ENCODE measurements around the gene USH1G. TPM values are rescaled to one million over a fixed set of nuclear protein-coding genes. Genes with fewer than 3 reads are reported as not detected.

Gene USH1G
- polyA plus RNA-seq, 3 donors from 2014 or later: not detected

- H3K4me1 Mint-ChIP-seq: peaks cover 3 to 5% of the 10 kb centered on the region in 2 donors
- H3K27ac Mint-ChIP-seq: peak overlapping the region in 1 of 6 donors; percentile 0
- no peaks in the 10 kb centered on the region for H3K9me3 Mint-ChIP-seq
- no peaks in the 10 kb centered on the region for H3K36me3 Mint-ChIP-seq
- peaks cover 0 to 3% (median 1%) of the 10 kb centered on the region in 3 donors for H3K27me3 Mint-ChIP-seq (ENCODE audit: low read depth in 3 of 3)
- H3K4me3 Mint-ChIP-seq: peak overlapping the region in 1 of 5 donors; percentile 35
- peak; percentile 77 to 80 (median 78) for DNase-seq
Observed at GRCh38 chr17:74961657-74962350, 38.7 kb upstream of the USH1G start.

- H3K27me3 Mint-ChIP-seq (ENCODE audit: low read depth in 3 of 3): peaks cover 0 to 3% (median 0%) of the 10 kb centered on the region in 3 donors
- peak overlapping the region in 1 of 6 donors; percentile 46 for H3K27ac Mint-ChIP-seq
- no peaks in the 10 kb centered on the region for H3K36me3 Mint-ChIP-seq
- peaks cover 3 to 5% of the 10 kb centered on the region in 2 donors for H3K4me1 Mint-ChIP-seq
- no peak overlapping the region for H3K4me3 Mint-ChIP-seq
- no peaks in the 10 kb centered on the region for H3K9me3 Mint-ChIP-seq
- DNase-seq: peak in 2 of 3 donors; percentile 7 to 12
Observed at GRCh38 chr17:74960570-74961342, 37.7 kb upstream of the USH1G start.

- Mint-ChIP-seq H3K36me3 (no peaks in the 10 kb centered on the region), H3K27ac (peak overlapping the region in 1 of 6 donors; percentile 46), H3K9me3 (no peaks in the 10 kb centered on the region), H3K4me1 (peaks cover 3 to 5% of the 10 kb centered on the region in 2 donors), H3K27me3 (ENCODE audit: low read depth in 3 of 3) (peaks cover 0 to 3% (median 2%) of the 10 kb centered on the region in 3 donors), H3K4me3 (no peak overlapping the region)
- DNase-seq: no peak
Observed at GRCh38 chr17:74959826-74960515, 36.9 kb upstream of the USH1G start.

- peak; percentile 63 to 70 (median 66) for DNase-seq
- Mint-ChIP-seq H3K4me1 (peaks cover 3 to 5% of the 10 kb centered on the region in 2 donors), H3K36me3 (no peaks in the 10 kb centered on the region), H3K4me3 (no peak overlapping the region), H3K27me3 (ENCODE audit: low read depth in 3 of 3) (peaks cover 0 to 3% (median 3%) of the 10 kb centered on the region in 3 donors), H3K9me3 (no peaks in the 10 kb centered on the region), H3K27ac (no peak overlapping the region)
Observed at GRCh38 chr17:74957935-74958740, 35.1 kb upstream of the USH1G start.

- Mint-ChIP-seq H3K27ac (no peak overlapping the region), H3K36me3 (no peaks in the 10 kb centered on the region), H3K4me1 (no peaks in the 10 kb centered on the region), H3K4me3 (no peak overlapping the region), H3K9me3 (no peaks in the 10 kb centered on the region), H3K27me3 (ENCODE audit: low read depth in 3 of 3) (peaks cover under 1 to 3% (median 3%) of the 10 kb centered on the region in 3 donors)
- no peak for DNase-seq
Observed at GRCh38 chr17:74956093-74956492, 33.0 kb upstream of the USH1G start.

- Mint-ChIP-seq H3K9me3 (no peaks in the 10 kb centered on the region), H3K36me3 (no peaks in the 10 kb centered on the region), H3K27ac (no peak overlapping the region), H3K4me3 (no peak overlapping the region), H3K27me3 (ENCODE audit: low read depth in 3 of 3) (peaks cover 1 to 3% (median 2%) of the 10 kb centered on the region in 3 donors), H3K4me1 (no peaks in the 10 kb centered on the region)
- DNase-seq: no peak
Observed at GRCh38 chr17:74954665-74955421, 31.8 kb upstream of the USH1G start.

- H3K4me1 Mint-ChIP-seq: no peaks in the 10 kb centered on the region
- H3K36me3 Mint-ChIP-seq: no peaks in the 10 kb centered on the region
- H3K27me3 Mint-ChIP-seq (ENCODE audit: low read depth in 3 of 3): peaks cover 0 to 3% (median 2%) of the 10 kb centered on the region in 3 donors
- no peak for DNase-seq
- H3K27ac Mint-ChIP-seq: no peak overlapping the region
- no peak overlapping the region for H3K4me3 Mint-ChIP-seq
- H3K9me3 Mint-ChIP-seq: no peaks in the 10 kb centered on the region
Observed at GRCh38 chr17:74954115-74954514, 31.1 kb upstream of the USH1G start.

- Mint-ChIP-seq H3K4me3 (no peak overlapping the region), H3K36me3 (no peaks in the 10 kb centered on the region), H3K4me1 (no peaks in the 10 kb centered on the region), H3K27me3 (ENCODE audit: low read depth in 3 of 3) (peaks cover 0 to 3% (median 2%) of the 10 kb centered on the region in 3 donors), H3K27ac (no peak overlapping the region), H3K9me3 (no peaks in the 10 kb centered on the region)
- DNase-seq: no peak
Observed at GRCh38 chr17:74953134-74953687, 30.2 kb upstream of the USH1G start.

- Mint-ChIP-seq H3K27me3 (ENCODE audit: low read depth in 3 of 3) (peaks cover 2 to 3% (median 2%) of the 10 kb centered on the region in 3 donors), H3K9me3 (no peaks in the 10 kb centered on the region), H3K4me1 (no peaks in the 10 kb centered on the region), H3K27ac (no peak overlapping the region), H3K36me3 (no peaks in the 10 kb centered on the region), H3K4me3 (no peak overlapping the region)
- DNase-seq: no peak
Observed at GRCh38 chr17:74952431-74953133, 29.5 kb upstream of the USH1G start.

GRCh38 chr17:74951680-74952421, 28.8 kb upstream of the USH1G start:
- Mint-ChIP-seq H3K4me3 (no peak overlapping the region), H3K27me3 (ENCODE audit: low read depth in 3 of 3) (peaks cover 2 to 3% (median 2%) of the 10 kb centered on the region in 3 donors), H3K9me3 (no peaks in the 10 kb centered on the region), H3K4me1 (no peaks in the 10 kb centered on the region), H3K36me3 (no peaks in the 10 kb centered on the region), H3K27ac (no peak overlapping the region)
- DNase-seq: no peak

GRCh38 chr17:74951065-74951464, 28.0 kb upstream of the USH1G start:
- DNase-seq: no peak
- H3K36me3 Mint-ChIP-seq: no peaks in the 10 kb centered on the region
- peaks cover 2 to 4% (median 3%) of the 10 kb centered on the region in 3 donors for H3K27me3 Mint-ChIP-seq (ENCODE audit: low read depth in 3 of 3)
- no peak overlapping the region for H3K27ac Mint-ChIP-seq
- H3K4me1 Mint-ChIP-seq: no peaks in the 10 kb centered on the region
- H3K4me3 Mint-ChIP-seq: no peak overlapping the region
- no peaks in the 10 kb centered on the region for H3K9me3 Mint-ChIP-seq
